ENCODE data around the gene SKA2.
"Not testable (repeated sequence)": the region's sequence is repeated elsewhere in the genome, so short reads cannot be mapped to it uniquely, and the experiment has no call there.

Gene SKA2

GRCh38 chr17:59094861-59095530, 60.0 kb downstream of the SKA2 start:
- Mint-ChIP-seq H3K4me1 (ENCODE audit: low read depth) (peaks cover 18% of the 10 kb centered on the region), H3K9me3 (peaks cover 2% of the 10 kb centered on the region), H3K27ac (no peak overlapping the region), H3K27me3 (ENCODE audit: low read depth) (no peaks in the 10 kb centered on the region), H3K36me3 (ENCODE audit: low read depth) (peaks cover 19% of the 10 kb centered on the region), H3K4me3 (no peak overlapping the region)

GRCh38 chr17:59093702-59094231, 61.2 kb downstream of the SKA2 start:
- Mint-ChIP-seq H3K27me3 (ENCODE audit: low read depth) (no peaks in the 10 kb centered on the region), H3K9me3 (no peaks in the 10 kb centered on the region), H3K36me3 (ENCODE audit: low read depth) (peaks cover 17% of the 10 kb centered on the region), H3K27ac (no peak overlapping the region), H3K4me1 (ENCODE audit: low read depth) (peaks cover 17% of the 10 kb centered on the region), H3K4me3 (no peak overlapping the region)

GRCh38 chr17:59093145-59093701, 61.8 kb downstream of the SKA2 start:
- H3K27ac Mint-ChIP-seq: no peak overlapping the region
- no peak overlapping the region for H3K4me3 Mint-ChIP-seq
- H3K27me3 Mint-ChIP-seq (ENCODE audit: low read depth): no peaks in the 10 kb centered on the region
- H3K4me1 Mint-ChIP-seq (ENCODE audit: low read depth): peaks cover 17% of the 10 kb centered on the region
- no peaks in the 10 kb centered on the region for H3K9me3 Mint-ChIP-seq
- H3K36me3 Mint-ChIP-seq (ENCODE audit: low read depth): peaks cover 17% of the 10 kb centered on the region

- not testable (repeated sequence) for H3K9me3 Mint-ChIP-seq; H3K4me3 Mint-ChIP-seq; H3K27ac Mint-ChIP-seq; H3K27me3 Mint-ChIP-seq (ENCODE audit: low read depth)
- H3K36me3 Mint-ChIP-seq (ENCODE audit: low read depth): peaks cover 11% of the 10 kb centered on the region
- H3K4me1 Mint-ChIP-seq (ENCODE audit: low read depth): peaks cover 17% of the 10 kb centered on the region
Measured at GRCh38 chr17:59090593-59090992, 64.4 kb downstream of the SKA2 start.

DNA sequence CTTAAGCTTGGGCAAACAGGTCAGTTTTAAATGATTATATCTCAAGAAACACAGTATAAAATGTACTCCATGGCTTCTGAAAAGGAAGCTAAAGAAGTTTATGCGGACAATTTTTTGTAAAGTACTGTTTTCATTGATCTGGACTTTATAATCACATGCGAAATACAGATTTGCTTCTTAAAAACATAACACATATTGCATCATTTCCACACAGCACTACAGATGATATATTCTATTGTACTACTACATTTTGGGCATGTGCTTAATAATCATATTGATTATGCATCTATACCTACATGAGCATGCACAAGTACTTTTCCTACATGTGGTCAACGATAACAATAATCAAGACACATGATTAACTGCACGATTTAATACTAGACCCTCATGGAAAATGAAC, 70.8 kb downstream of the SKA2 start:
- Mint-ChIP-seq H3K27ac (no peak overlapping the region), H3K4me1 (ENCODE audit: low read depth) (peaks cover 6% of the 10 kb centered on the region), H3K36me3 (ENCODE audit: low read depth) (peaks cover 32% of the 10 kb centered on the region), H3K4me3 (no peak overlapping the region), H3K9me3 (no peaks in the 10 kb centered on the region), H3K27me3 (ENCODE audit: low read depth) (no peaks in the 10 kb centered on the region)

DNA sequence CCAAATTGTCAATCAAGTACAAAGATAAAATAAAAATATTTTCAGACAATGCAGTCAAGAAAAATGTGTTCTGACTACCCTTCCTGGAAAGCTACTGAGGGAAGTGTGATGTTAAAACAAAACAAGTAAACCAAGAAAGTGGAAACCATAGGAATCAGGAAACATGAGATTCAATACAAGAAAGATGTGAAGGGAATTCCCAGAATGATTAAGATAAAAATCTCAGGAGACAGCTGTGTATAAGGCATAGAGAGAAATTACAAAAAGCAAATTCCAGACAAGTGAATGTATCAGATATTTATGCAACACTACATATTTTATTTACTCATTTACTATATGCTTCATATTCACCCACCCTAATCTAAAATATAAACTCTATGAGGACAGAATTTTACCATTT, 80.5 kb downstream of the SKA2 start:
- Mint-ChIP-seq H3K36me3 (ENCODE audit: low read depth) (peaks cover 28% of the 10 kb centered on the region), H3K9me3 (no peaks in the 10 kb centered on the region), H3K4me3 (no peak overlapping the region), H3K27me3 (ENCODE audit: low read depth) (no peaks in the 10 kb centered on the region), H3K4me1 (ENCODE audit: low read depth) (peaks cover 2% of the 10 kb centered on the region), H3K27ac (no peak overlapping the region)

- H3K27ac Mint-ChIP-seq: no peak overlapping the region
- no peaks in the 10 kb centered on the region for H3K27me3 Mint-ChIP-seq (ENCODE audit: low read depth)
- peaks cover 2% of the 10 kb centered on the region for H3K4me1 Mint-ChIP-seq (ENCODE audit: low read depth)
- no peak overlapping the region for H3K4me3 Mint-ChIP-seq
- H3K9me3 Mint-ChIP-seq: no peaks in the 10 kb centered on the region
- peaks cover 29% of the 10 kb centered on the region for H3K36me3 Mint-ChIP-seq (ENCODE audit: low read depth)
Measured at GRCh38 chr17:59073972-59074371, 81.0 kb downstream of the SKA2 start.

DNA sequence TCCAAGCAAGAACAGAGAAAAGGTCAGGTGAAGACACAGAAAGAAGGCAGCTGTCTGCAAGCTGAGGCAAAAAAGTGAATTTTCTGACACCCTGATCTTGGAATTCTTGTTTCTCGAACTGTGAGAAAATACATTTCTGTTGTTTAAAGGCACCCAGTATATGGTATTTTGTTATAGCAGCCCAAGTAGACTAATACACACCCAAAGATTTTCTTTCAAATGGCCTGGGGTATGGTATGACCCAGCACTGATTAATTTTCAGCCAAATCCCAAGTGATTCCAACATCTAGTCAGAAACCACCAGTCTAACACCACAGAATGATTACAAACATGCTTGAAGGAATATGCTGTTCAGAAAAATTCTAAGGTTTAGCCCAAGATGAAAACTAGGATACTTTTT, 85.1 kb downstream of the SKA2 start:
- no peak overlapping the region for H3K4me3 Mint-ChIP-seq
- H3K27ac Mint-ChIP-seq: no peak overlapping the region
- no peaks in the 10 kb centered on the region for H3K9me3 Mint-ChIP-seq
- H3K36me3 Mint-ChIP-seq (ENCODE audit: low read depth): peaks cover 31% of the 10 kb centered on the region
- H3K27me3 Mint-ChIP-seq (ENCODE audit: low read depth): no peaks in the 10 kb centered on the region
- peaks cover 3% of the 10 kb centered on the region for H3K4me1 Mint-ChIP-seq (ENCODE audit: low read depth)

- no peak overlapping the region for H3K4me3 Mint-ChIP-seq
- no peak overlapping the region for H3K27ac Mint-ChIP-seq
- H3K27me3 Mint-ChIP-seq (ENCODE audit: low read depth): no peaks in the 10 kb centered on the region
- peaks cover 35% of the 10 kb centered on the region for H3K36me3 Mint-ChIP-seq (ENCODE audit: low read depth)
- H3K4me1 Mint-ChIP-seq (ENCODE audit: low read depth): peaks cover 3% of the 10 kb centered on the region
- no peaks in the 10 kb centered on the region for H3K9me3 Mint-ChIP-seq
Measured at GRCh38 chr17:59067756-59068155, 87.2 kb downstream of the SKA2 start.

- Mint-ChIP-seq H3K9me3 (no peaks in the 10 kb centered on the region), H3K27me3 (ENCODE audit: low read depth) (no peaks in the 10 kb centered on the region), H3K4me1 (ENCODE audit: low read depth) (peaks cover 3% of the 10 kb centered on the region), H3K27ac (no peak overlapping the region), H3K36me3 (ENCODE audit: low read depth) (peaks cover 38% of the 10 kb centered on the region), H3K4me3 (no peak overlapping the region)
Measured at GRCh38 chr17:59067340-59067739, 87.6 kb downstream of the SKA2 start.

- no peaks in the 10 kb centered on the region for H3K27me3 Mint-ChIP-seq (ENCODE audit: low read depth)
- H3K27ac Mint-ChIP-seq: no peak overlapping the region
- H3K9me3 Mint-ChIP-seq: no peaks in the 10 kb centered on the region
- peaks cover 30% of the 10 kb centered on the region for H3K36me3 Mint-ChIP-seq (ENCODE audit: low read depth)
- no peak overlapping the region for H3K4me3 Mint-ChIP-seq
- H3K4me1 Mint-ChIP-seq (ENCODE audit: low read depth): peaks cover 1% of the 10 kb centered on the region
Measured at GRCh38 chr17:59062509-59062908, 92.5 kb downstream of the SKA2 start.

Data from T-helper 1 cell treated with Interleukin-12 subunit alpha and Interleukin-12 subunit beta and Interleukin-4 antibody, amounts not matched to agents 30 μg/mL and 1 μg/mL, for 36 hours (primary cell).